Karpas-422 (cell line): ENCODE measurements around the gene ITK. TPM values are rescaled to one million over a fixed set of nuclear protein-coding genes. Genes with fewer than 3 reads are reported as not detected.

Experiments
- DNase-seq: peaks from one replicate; pipeline ENCODE4 v3.0.0-alpha.2; 2015
- H2AFZ ChIP-seq: fragments of 200-600 bp; sonication (generic); 2 replicates; pipeline ENCODE4 v1.6.1; 2014; ENCODE audit warnings: antibody characterized with exemption, low read length, mixed read lengths
- H3K27ac ChIP-seq: fragments of 200-600 bp; sonication (generic); 2 replicates; pipeline ENCODE4 v1.5.1; 2014; ENCODE audit warnings: mild to moderate bottlenecking, low read length, moderate library complexity
- H3K27me3 ChIP-seq: fragments of 200-600 bp; sonication (generic); 2 replicates; pipeline ENCODE4 v1.6.1; 2014; ENCODE audit warnings: low read length, mixed read lengths
- H3K36me3 ChIP-seq: fragments of 200-600 bp; sonication (generic); 2 replicates; pipeline ENCODE4 v1.6.1; 2014; ENCODE audit warnings: low read length, mixed read lengths; ENCODE audit not compliant: insufficient read depth
- H3K4me1 ChIP-seq: fragments of 200-600 bp; sonication (generic); 2 replicates; pipeline ENCODE4 v1.6.1; 2014; ENCODE audit warnings: mild to moderate bottlenecking, low read length, mixed read lengths
- H3K4me2 ChIP-seq: fragments of 200-600 bp; sonication (generic); 2 replicates; pipeline ENCODE4 v1.6.1; 2014; ENCODE audit warnings: low read length, low read depth, mild to moderate bottlenecking; ENCODE audit not compliant: poor library complexity, severe bottlenecking
- H3K4me3 ChIP-seq: fragments of 200-600 bp; sonication (generic); 2 replicates; pipeline ENCODE4 v1.5.1; 2014; ENCODE audit warnings: mild to moderate bottlenecking, antibody characterized with exemption, low read length, mixed read lengths
- H3K79me2 ChIP-seq: fragments of 200-600 bp; sonication (generic); 2 replicates; pipeline ENCODE4 v1.6.1; 2014; ENCODE audit warnings: mild to moderate bottlenecking, low read length, mixed read lengths
- H3K9ac ChIP-seq: fragments of 200-600 bp; sonication (generic); 2 replicates; pipeline ENCODE4 v1.6.0; 2014; ENCODE audit warnings: low read length
- H3K9me2 ChIP-seq: fragments of 200-600 bp; sonication (generic), shearing (Covaris generic); replicated peaks from 2 replicates; pipeline ENCODE4 v1.6.0; 2014; ENCODE audit warnings: mild to moderate bottlenecking, low read length, moderate library complexity; ENCODE audit not compliant: insufficient read depth
- H3K9me3 ChIP-seq: fragments of 300-700, 200-600 bp; sonication (generic); 2 replicates; pipeline ENCODE4 v1.6.1; 2014; ENCODE audit warnings: low read length, mixed read lengths
- H4K20me1 ChIP-seq: fragments of 200-600 bp; sonication (generic); 2 replicates; pipeline ENCODE4 v1.6.1; 2014; ENCODE audit warnings: mild to moderate bottlenecking, antibody characterized with exemption, low read length, low read depth; ENCODE audit not compliant: insufficient read depth
- total RNA-seq: library from RNA; depleted of rRNA; stranded (reverse); fragments of >200 nt; shearing (Covaris generic); gene quantifications from 2 replicates; pipeline ENCODE4 v1.2.3, GENCODE V29; 2014; ENCODE audit warnings: low replicate concordance

The ITK gene
- total RNA-seq, 1 experiment from 2014 or later = 1.3 TPM

DNA sequence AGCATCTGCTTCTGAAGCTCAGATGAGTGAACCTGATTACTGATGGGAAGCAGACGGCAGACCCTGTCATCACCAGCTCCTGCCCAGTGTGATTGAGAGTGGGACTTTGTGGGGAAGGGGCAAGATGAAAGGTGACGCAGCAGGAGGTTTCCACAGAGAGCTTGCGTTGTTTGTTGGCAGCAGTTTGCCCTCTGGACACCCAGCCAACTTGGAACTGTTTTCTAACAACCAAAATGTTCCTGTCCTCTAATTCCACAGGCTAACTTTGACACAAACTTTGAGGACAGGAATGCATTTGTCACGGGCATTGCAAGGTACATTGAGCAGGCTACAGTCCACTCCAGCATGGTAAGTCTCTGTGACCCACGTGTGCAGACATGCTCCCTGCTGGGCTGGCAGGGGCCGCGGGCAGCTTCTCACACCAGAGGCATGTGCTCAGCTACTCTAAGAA is 106.1 kb downstream of the ITK start:
- Histone ChIP-seq H4K20me1 (no peaks in the 10 kb centered on the region; the same call in 1 of the 2 replicates), H3K4me2 (no peak overlapping the region), H3K9me2 (no peaks in the 10 kb centered on the region), H3K27ac (no peak overlapping the region), H3K9ac (no peak overlapping the region), H2AFZ (no peak overlapping the region), H3K79me2 (peaks cover 74% of the 10 kb centered on the region), H3K9me3 (no peaks in the 10 kb centered on the region), H3K4me1 (peaks cover 32% of the 10 kb centered on the region), H3K36me3 (peaks cover 47% of the 10 kb centered on the region), H3K27me3 (no peaks in the 10 kb centered on the region), H3K4me3 (no peak overlapping the region)
- no peak for DNase-seq

DNA sequence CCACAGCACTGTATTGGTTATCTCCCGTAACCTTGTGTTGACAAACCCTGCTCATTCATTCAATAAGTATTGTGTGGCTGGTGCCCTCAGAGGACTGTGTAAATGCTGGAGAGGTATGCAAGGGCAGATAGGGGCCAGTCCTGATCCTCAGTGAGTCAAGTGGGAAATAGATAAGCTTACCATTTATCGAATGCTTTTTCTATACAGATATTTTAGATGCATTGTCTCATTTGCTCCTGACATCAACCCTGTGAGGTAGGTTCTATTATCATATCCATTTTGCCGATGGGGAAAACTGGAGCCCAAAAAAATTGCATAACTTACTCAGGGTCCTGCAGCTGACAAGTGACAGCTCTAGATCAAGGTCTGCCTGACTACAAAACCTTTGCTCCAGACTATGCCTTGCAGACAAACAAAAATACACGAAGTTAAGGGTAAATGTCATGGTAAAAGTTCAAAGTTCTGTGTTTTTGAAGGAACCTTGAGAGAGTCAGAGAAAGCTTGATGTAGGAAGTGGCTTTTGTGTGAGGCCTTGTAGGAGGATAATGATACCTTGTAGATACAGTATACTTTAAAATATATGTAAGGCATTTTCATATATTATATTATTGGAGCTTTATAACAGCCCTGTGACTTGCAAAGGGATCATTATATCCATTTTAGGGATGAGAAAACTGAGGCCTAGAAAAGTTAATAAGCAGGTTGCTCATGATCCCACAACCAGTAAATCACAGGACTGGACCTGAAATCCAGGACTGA is 107.9 kb downstream of the ITK start:
- H3K36me3 ChIP-seq = peaks cover 53% of the 10 kb centered on the region
- H3K27ac ChIP-seq = no peak overlapping the region
- H4K20me1 ChIP-seq = no peaks in the 10 kb centered on the region; the same call in 1 of the 2 replicates
- DNase-seq = no peak
- H3K9me2 ChIP-seq = no peaks in the 10 kb centered on the region
- no peak overlapping the region for H2AFZ ChIP-seq
- H3K4me3 ChIP-seq = no peak overlapping the region
- no peaks in the 10 kb centered on the region for H3K9me3 ChIP-seq
- no peak overlapping the region for H3K9ac ChIP-seq
- H3K4me1 ChIP-seq = peaks cover 14% of the 10 kb centered on the region
- H3K4me2 ChIP-seq = no peak overlapping the region
- H3K79me2 ChIP-seq = peaks cover 62% of the 10 kb centered on the region
- no peaks in the 10 kb centered on the region for H3K27me3 ChIP-seq

DNA sequence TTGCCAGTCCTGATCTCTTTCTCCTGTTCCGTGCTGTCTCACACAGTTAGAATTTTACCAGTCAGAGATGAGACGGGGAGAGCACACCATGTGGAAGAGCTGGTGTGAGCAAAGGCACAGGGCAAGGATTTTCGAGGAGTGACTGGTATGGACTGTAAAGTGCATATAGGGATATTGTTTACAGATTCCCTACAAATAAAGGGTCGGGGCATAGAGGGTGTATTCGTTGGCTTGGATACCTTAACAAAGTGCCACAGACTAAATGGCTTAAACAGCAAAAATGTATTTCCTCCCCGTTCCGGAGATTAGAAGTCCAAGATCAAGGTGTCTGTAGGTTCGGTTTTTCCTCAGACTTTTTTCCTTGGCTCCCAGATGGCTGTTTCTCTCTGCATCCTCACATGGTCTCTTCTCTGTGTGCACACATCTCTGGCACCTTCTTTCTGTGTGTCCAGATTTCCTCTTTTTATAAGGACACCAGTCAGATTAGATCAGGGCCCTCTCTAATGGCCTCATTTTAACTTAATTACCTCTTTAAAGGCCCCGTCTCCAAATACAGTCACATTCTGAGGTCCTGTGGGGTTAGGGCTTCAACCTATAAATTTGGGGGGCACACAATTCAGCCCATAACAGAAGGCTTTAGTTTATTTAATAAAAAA is 108.7 kb downstream of the ITK start:
- no peaks in the 10 kb centered on the region for H3K9me2 ChIP-seq
- no peak overlapping the region for H2AFZ ChIP-seq
- H3K27me3 ChIP-seq = no peaks in the 10 kb centered on the region
- peaks cover 7% of the 10 kb centered on the region for H3K4me1 ChIP-seq
- no peak overlapping the region for H3K4me3 ChIP-seq
- no peak overlapping the region for H3K27ac ChIP-seq
- no peaks in the 10 kb centered on the region; the same call in 1 of the 2 replicates for H4K20me1 ChIP-seq
- H3K4me2 ChIP-seq = no peak overlapping the region
- peaks cover 55% of the 10 kb centered on the region for H3K79me2 ChIP-seq
- H3K9ac ChIP-seq = no peak overlapping the region
- no peaks in the 10 kb centered on the region for H3K9me3 ChIP-seq
- DNase-seq = no peak
- H3K36me3 ChIP-seq = peaks cover 56% of the 10 kb centered on the region

DNA sequence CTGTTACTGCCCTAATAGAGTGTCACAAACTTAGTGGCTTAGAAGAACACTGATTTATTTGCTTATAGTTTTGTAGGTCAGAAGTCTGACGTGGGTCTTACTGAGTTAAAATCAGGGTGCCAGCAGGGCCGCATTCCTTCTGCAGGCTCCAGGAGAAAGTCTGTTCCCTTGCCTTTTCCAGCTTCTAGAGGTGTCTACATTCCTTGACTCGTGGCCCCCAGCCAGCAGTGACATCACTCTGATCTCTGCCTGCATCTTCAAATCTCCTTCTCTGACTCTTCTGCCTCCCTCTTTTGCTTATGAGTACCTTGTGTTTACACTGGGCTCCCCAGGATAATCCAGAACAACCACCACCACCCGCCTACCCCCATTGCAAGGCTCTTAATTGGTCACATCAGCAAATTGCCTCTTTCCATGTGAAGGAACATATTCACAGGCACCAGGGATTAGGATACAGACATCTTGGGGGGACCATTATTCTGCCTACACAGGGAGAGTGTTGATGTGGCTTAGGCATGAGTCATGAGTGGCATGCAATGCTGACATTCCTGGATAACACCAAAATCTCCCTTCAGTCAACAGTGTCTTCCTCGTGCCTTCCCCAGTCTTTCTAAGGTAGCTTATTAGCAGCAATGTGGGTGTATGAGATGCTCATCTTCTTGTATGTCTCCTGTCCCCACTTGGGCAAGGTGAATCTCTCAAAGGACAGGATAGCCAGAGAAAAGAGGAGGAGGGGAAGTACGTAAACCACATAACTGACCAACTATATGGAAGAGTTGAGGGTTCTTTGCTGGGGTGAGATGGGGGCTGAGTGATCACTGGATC is 109.7 kb downstream of the ITK start:
- H3K79me2 ChIP-seq = peaks cover 44% of the 10 kb centered on the region
- H3K27me3 ChIP-seq = no peaks in the 10 kb centered on the region
- DNase-seq = no peak
- no peaks in the 10 kb centered on the region for H4K20me1 ChIP-seq
- H3K4me2 ChIP-seq = no peak overlapping the region
- no peak overlapping the region for H3K4me3 ChIP-seq
- H2AFZ ChIP-seq = no peak overlapping the region
- no peaks in the 10 kb centered on the region for H3K4me1 ChIP-seq
- no peaks in the 10 kb centered on the region for H3K9me3 ChIP-seq
- no peak overlapping the region for H3K9ac ChIP-seq
- H3K27ac ChIP-seq = no peak overlapping the region
- peaks cover 48% of the 10 kb centered on the region for H3K36me3 ChIP-seq
- no peaks in the 10 kb centered on the region for H3K9me2 ChIP-seq

DNA sequence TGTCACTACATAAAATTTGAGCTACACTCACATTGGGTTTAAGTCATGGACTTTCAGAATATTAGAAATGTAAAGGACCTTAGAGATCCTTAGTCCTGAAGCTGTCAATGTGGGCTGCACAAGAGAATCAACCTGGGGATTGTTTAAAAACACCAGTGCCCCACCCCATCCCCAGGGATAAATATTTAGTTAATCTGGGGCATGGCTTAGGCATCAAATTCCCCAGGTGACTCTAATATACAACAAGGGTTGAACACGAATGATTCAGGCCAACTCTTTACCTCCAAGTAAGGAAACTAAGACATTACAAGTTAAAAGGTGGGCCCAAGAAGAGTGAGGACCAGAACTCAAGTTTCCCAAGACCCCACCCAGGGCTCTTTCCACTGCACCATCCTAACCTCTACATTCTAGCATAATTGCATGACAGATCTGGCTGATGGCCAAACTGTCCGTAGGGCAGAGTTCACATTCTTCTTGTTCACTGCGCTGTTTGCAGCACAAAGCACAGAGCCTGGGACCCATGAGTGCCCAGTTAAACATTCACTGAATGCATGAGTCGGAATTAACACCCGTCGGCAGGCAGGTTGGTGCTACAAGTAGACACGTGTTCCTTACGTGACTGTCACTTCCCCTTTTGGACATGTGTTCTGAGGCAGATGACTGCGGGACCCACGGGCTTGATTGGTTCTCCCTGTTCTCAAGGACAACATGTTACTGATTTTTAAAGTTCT is 110.5 kb downstream of the ITK start:
- H2AFZ ChIP-seq = no peak overlapping the region
- H3K27ac ChIP-seq = no peak overlapping the region
- no peaks in the 10 kb centered on the region for H3K9me3 ChIP-seq
- no peaks in the 10 kb centered on the region for H3K9me2 ChIP-seq
- no peak for DNase-seq
- H3K27me3 ChIP-seq = no peaks in the 10 kb centered on the region
- H3K4me3 ChIP-seq = no peak overlapping the region
- no peak overlapping the region for H3K9ac ChIP-seq
- H3K4me1 ChIP-seq = no peaks in the 10 kb centered on the region
- H3K4me2 ChIP-seq = no peak overlapping the region
- peaks cover 38% of the 10 kb centered on the region for H3K79me2 ChIP-seq
- H4K20me1 ChIP-seq = no peaks in the 10 kb centered on the region
- H3K36me3 ChIP-seq = peaks cover 42% of the 10 kb centered on the region

DNA sequence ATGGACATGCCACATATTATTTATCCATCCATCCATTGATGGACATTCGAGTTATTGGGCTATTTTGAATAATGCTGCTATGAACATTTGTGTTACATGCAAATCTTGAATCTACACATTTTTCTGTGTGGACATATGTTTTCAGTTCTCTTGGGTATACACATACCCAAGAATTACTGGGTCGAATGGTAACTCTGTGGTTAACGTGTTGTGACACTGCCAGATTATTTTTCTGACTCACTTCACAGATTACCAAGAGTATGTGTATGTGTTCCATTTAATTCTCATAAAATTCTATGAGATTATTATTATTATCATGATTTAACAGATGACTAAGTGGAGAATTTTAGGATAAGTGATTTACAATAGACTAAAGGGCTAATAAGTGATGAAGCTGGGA is 112.0 kb downstream of the ITK start:
- Histone ChIP-seq H2AFZ (no peak overlapping the region), H4K20me1 (no peaks in the 10 kb centered on the region), H3K27ac (no peak overlapping the region), H3K4me3 (no peak overlapping the region), H3K79me2 (peaks cover 28% of the 10 kb centered on the region), H3K9me3 (no peaks in the 10 kb centered on the region), H3K9me2 (no peaks in the 10 kb centered on the region), H3K36me3 (peaks cover 39% of the 10 kb centered on the region), H3K9ac (no peak overlapping the region), H3K27me3 (no peaks in the 10 kb centered on the region), H3K4me2 (no peak overlapping the region), H3K4me1 (no peaks in the 10 kb centered on the region)
- DNase-seq = no peak

DNA sequence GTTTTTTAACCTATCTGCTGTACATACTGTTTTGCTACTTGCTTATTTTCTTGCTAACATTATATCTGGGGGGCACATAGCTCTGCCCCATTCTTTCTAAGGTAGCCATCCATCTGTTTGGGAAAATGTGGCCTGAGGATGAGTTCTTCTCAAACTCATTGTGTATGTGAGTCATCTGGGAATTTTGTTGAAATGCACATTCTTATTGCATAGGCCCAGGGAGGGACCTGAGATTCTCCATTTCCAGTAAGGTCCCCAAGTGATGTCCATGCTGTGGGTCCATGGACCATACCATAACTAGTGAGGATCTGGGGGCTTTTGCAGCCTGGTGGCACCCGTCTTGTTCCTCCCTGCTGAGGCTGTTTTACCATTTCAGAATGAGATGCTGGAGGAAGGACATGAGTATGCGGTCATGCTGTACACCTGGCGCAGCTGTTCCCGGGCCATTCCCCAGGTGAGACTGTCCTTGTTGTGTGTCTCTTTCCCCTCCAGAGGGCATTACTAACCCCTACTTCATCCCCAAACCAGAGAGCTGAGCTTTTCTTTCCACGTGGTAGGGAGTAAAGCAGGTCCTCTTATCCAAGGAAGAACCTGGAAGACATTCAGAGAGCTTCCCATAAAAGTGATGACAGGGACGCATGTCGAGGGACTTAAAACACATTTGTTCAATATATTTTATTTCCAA is 113.9 kb downstream of the ITK start:
- H2AFZ ChIP-seq = no peak overlapping the region
- H3K79me2 ChIP-seq = peaks cover 20% of the 10 kb centered on the region
- no peak overlapping the region for H3K4me3 ChIP-seq

More for the DNA sequence above, 113.9 kb downstream of the ITK start:
- DNase-seq = no peak
- Histone ChIP-seq H3K9me2 (no peaks in the 10 kb centered on the region), H3K4me2 (no peak overlapping the region), H3K9me3 (no peaks in the 10 kb centered on the region), H3K4me1 (no peaks in the 10 kb centered on the region), H3K9ac (no peak overlapping the region), H3K27me3 (no peaks in the 10 kb centered on the region), H3K36me3 (peaks cover 32% of the 10 kb centered on the region), H3K27ac (no peak overlapping the region), H4K20me1 (no peaks in the 10 kb centered on the region)
